Measurements from ENCODE around the gene KLHL29. TPM values are rescaled to one million over a fixed set of nuclear protein-coding genes. Genes with fewer than 3 reads are reported as not detected.

The KLHL29 gene
- total RNA-seq, 5 donors from 2014 or later (not counting 1 experiment from before 2014, with no cell fraction given) = 1.8 to 6.6 (median 2.5) TPM

GRCh38 chr2:23475036-23475435 is 90.1 kb downstream of the KLHL29 start:
- no peaks in the 10 kb centered on the region for H3K4me1 Mint-ChIP-seq
- peaks cover 13 to 16% of the 10 kb centered on the region in 2 donors for H3K27me3 Mint-ChIP-seq
- Histone ChIP-seq H3K27me3 (replicated peaks in 1 of 2; ENCODE audit: control insufficient read depth in 2 of 2, extremely low read depth in 1 of 2, insufficient read depth in 2 of 2, low read length in 1 of 2) (peaks cover 3 to 37% of the 10 kb centered on the region in 2 experiments), H3K36me3 (ENCODE audit: control insufficient read depth in 2 of 2, extremely low read depth in 1 of 2, insufficient read depth in 1 of 2, low read length in 1 of 2) (no peaks in the 10 kb centered on the region), H3K4me1 (ENCODE audit: control insufficient read depth in 1 of 2, extremely low read depth in 1 of 2, insufficient read depth in 2 of 2, low read length in 2 of 2) (no peaks in the 10 kb centered on the region), H3K27ac (ENCODE audit: low read length) (no peak overlapping the region), H3K9me3 (no peaks in the 10 kb centered on the region), H3K4me3 (ENCODE audit: control insufficient read depth in 1 of 2, extremely low read depth in 1 of 2, low read length in 1 of 2) (no peak overlapping the region)
- CTCF ChIA-PET = no interaction called here
- no peak overlapping the region for H3K27ac Mint-ChIP-seq
- H3K36me3 Mint-ChIP-seq = no peaks in the 10 kb centered on the region
- POLR2A ChIA-PET = no interaction called here
- DNase-seq = no peak
- no CpG with 5 or more reads among the region's 4 CpGs for WGBS (ENCODE audit: insufficient coverage)
- no peak overlapping the region for H3K4me3 Mint-ChIP-seq
- no peaks in the 10 kb centered on the region for H3K9me3 Mint-ChIP-seq
- no peak for ATAC-seq (replicated peaks in 1 of 4)

GRCh38 chr2:23475473-23475872 is 90.5 kb downstream of the KLHL29 start:
- no peak overlapping the region for H3K4me3 ChIP-seq (ENCODE audit: control insufficient read depth in 1 of 2, extremely low read depth in 1 of 2, low read length in 1 of 2)
- Mint-ChIP-seq H3K36me3 (no peaks in the 10 kb centered on the region), H3K9me3 (no peaks in the 10 kb centered on the region), H3K27me3 (peaks cover 13 to 16% of the 10 kb centered on the region in 2 donors), H3K4me3 (no peak overlapping the region), H3K27ac (no peak overlapping the region), H3K4me1 (no peaks in the 10 kb centered on the region)
- CTCF ChIA-PET = no interaction called here
- no peaks in the 10 kb centered on the region for H3K9me3 ChIP-seq
- 72% methylated on average over 7 of the region's 11 CpGs for WGBS (ENCODE audit: insufficient coverage)
- H3K27ac ChIP-seq (ENCODE audit: low read length) = no peak overlapping the region
- POLR2A ChIA-PET = no interaction called here
- ATAC-seq (replicated peaks in 1 of 4) (no peak), DNase-seq (peak in 1 of 35 experiments; percentile 8)
- H3K27me3 ChIP-seq (replicated peaks in 1 of 2; ENCODE audit: control insufficient read depth in 2 of 2, extremely low read depth in 1 of 2, insufficient read depth in 2 of 2, low read length in 1 of 2) = peaks cover 3 to 35% of the 10 kb centered on the region in 2 experiments
- no peaks in the 10 kb centered on the region for H3K4me1 ChIP-seq (ENCODE audit: control insufficient read depth in 1 of 2, extremely low read depth in 1 of 2, insufficient read depth in 2 of 2, low read length in 2 of 2)
- no peaks in the 10 kb centered on the region for H3K36me3 ChIP-seq (ENCODE audit: control insufficient read depth in 2 of 2, extremely low read depth in 1 of 2, insufficient read depth in 1 of 2, low read length in 1 of 2)

GRCh38 chr2:23476786-23477185 is 91.8 kb downstream of the KLHL29 start:
- no peaks in the 10 kb centered on the region for H3K36me3 ChIP-seq (ENCODE audit: control insufficient read depth in 2 of 2, extremely low read depth in 1 of 2, insufficient read depth in 1 of 2, low read length in 1 of 2)
- ATAC-seq (replicated peaks in 1 of 4) (no peak), DNase-seq (no peak)
- H3K9me3 ChIP-seq = no peaks in the 10 kb centered on the region
- peaks cover 10 to 16% of the 10 kb centered on the region in 2 donors for H3K27me3 Mint-ChIP-seq
- no peaks in the 10 kb centered on the region for H3K9me3 Mint-ChIP-seq
- H3K4me1 Mint-ChIP-seq = no peaks in the 10 kb centered on the region
- CTCF ChIA-PET = no interaction called here
- H3K27me3 ChIP-seq (replicated peaks in 1 of 2; ENCODE audit: control insufficient read depth in 2 of 2, extremely low read depth in 1 of 2, insufficient read depth in 2 of 2, low read length in 1 of 2) = peaks cover 3 to 29% of the 10 kb centered on the region in 2 experiments
- H3K36me3 Mint-ChIP-seq = no peaks in the 10 kb centered on the region
- H3K4me3 ChIP-seq (ENCODE audit: control insufficient read depth in 1 of 2, extremely low read depth in 1 of 2, low read length in 1 of 2) = no peak overlapping the region
- H3K4me3 Mint-ChIP-seq = no peak overlapping the region
- 60% methylated on average over 6 of the region's 7 CpGs for WGBS (ENCODE audit: insufficient coverage)
- H3K27ac ChIP-seq (ENCODE audit: low read length) = no peak overlapping the region
- POLR2A ChIA-PET = interaction anchor here in 1 of 2 donors (0.7 kb wide), 1 partner anchor 17 kb away, joined by 3 read pairs; no protein-coding TSS in a partner anchor
- H3K4me1 ChIP-seq (ENCODE audit: control insufficient read depth in 1 of 2, extremely low read depth in 1 of 2, insufficient read depth in 2 of 2, low read length in 2 of 2) = no peaks in the 10 kb centered on the region
- no peak overlapping the region for H3K27ac Mint-ChIP-seq

GRCh38 chr2:23477392-23477791 is 92.4 kb downstream of the KLHL29 start:
- H3K9me3 ChIP-seq = no peaks in the 10 kb centered on the region
- DNase-seq = no peak
- peaks cover 3 to 33% of the 10 kb centered on the region in 2 experiments for H3K27me3 ChIP-seq (replicated peaks in 1 of 2; ENCODE audit: control insufficient read depth in 2 of 2, extremely low read depth in 1 of 2, insufficient read depth in 2 of 2, low read length in 1 of 2)
- H3K4me3 ChIP-seq (ENCODE audit: control insufficient read depth in 1 of 2, extremely low read depth in 1 of 2, low read length in 1 of 2) = no peak overlapping the region
- POLR2A ChIA-PET = no interaction called here
- Mint-ChIP-seq H3K4me3 (no peak overlapping the region), H3K4me1 (no peaks in the 10 kb centered on the region), H3K9me3 (no peaks in the 10 kb centered on the region), H3K27ac (no peak overlapping the region), H3K27me3 (peaks cover 10 to 13% of the 10 kb centered on the region in 2 donors), H3K36me3 (no peaks in the 10 kb centered on the region)
- no peaks in the 10 kb centered on the region for H3K4me1 ChIP-seq (ENCODE audit: control insufficient read depth in 1 of 2, extremely low read depth in 1 of 2, insufficient read depth in 2 of 2, low read length in 2 of 2)
- CTCF ChIA-PET = no interaction called here
- no peaks in the 10 kb centered on the region for H3K36me3 ChIP-seq (ENCODE audit: control insufficient read depth in 2 of 2, extremely low read depth in 1 of 2, insufficient read depth in 1 of 2, low read length in 1 of 2)
- H3K27ac ChIP-seq (ENCODE audit: low read length) = no peak overlapping the region
- WGBS (ENCODE audit: insufficient coverage) = 80% methylated on average over 6 of the region's 11 CpGs
- no peak for ATAC-seq (replicated peaks in 1 of 4)

GRCh38 chr2:23478087-23478932 is 93.3 kb downstream of the KLHL29 start:
- Mint-ChIP-seq H3K27ac (no peak overlapping the region), H3K9me3 (no peaks in the 10 kb centered on the region), H3K36me3 (no peaks in the 10 kb centered on the region), H3K4me1 (no peaks in the 10 kb centered on the region), H3K27me3 (peaks cover 10 to 13% of the 10 kb centered on the region in 2 donors), H3K4me3 (no peak overlapping the region)
- WGBS (ENCODE audit: insufficient coverage) = 72% methylated on average over 16 of the region's 17 CpGs
- ATAC-seq (replicated peaks in 1 of 4) = no peak
- Histone ChIP-seq H3K27me3 (replicated peaks in 1 of 2; ENCODE audit: control insufficient read depth in 2 of 2, extremely low read depth in 1 of 2, insufficient read depth in 2 of 2, low read length in 1 of 2) (peaks cover 3 to 29% of the 10 kb centered on the region in 2 experiments), H3K4me3 (ENCODE audit: control insufficient read depth in 1 of 2, extremely low read depth in 1 of 2, low read length in 1 of 2) (no peak overlapping the region), H3K4me1 (ENCODE audit: control insufficient read depth in 1 of 2, extremely low read depth in 1 of 2, insufficient read depth in 2 of 2, low read length in 2 of 2) (no peaks in the 10 kb centered on the region), H3K36me3 (ENCODE audit: control insufficient read depth in 2 of 2, extremely low read depth in 1 of 2, insufficient read depth in 1 of 2, low read length in 1 of 2) (no peaks in the 10 kb centered on the region), H3K27ac (ENCODE audit: low read length) (no peak overlapping the region), H3K9me3 (no peaks in the 10 kb centered on the region)
- POLR2A ChIA-PET = no interaction called here
- DNase-seq = no peak
- CTCF ChIA-PET = no interaction called here

- H3K4me1 ChIP-seq (ENCODE audit: control insufficient read depth in 1 of 2, extremely low read depth in 1 of 2, insufficient read depth in 2 of 2, low read length in 2 of 2) = no peaks in the 10 kb centered on the region
- no peak for ATAC-seq (replicated peaks in 1 of 4)
- CTCF ChIA-PET = no interaction called here
- H3K36me3 ChIP-seq (ENCODE audit: control insufficient read depth in 2 of 2, extremely low read depth in 1 of 2, insufficient read depth in 1 of 2, low read length in 1 of 2) = no peaks in the 10 kb centered on the region
- Mint-ChIP-seq H3K4me1 (no peaks in the 10 kb centered on the region), H3K27ac (no peak overlapping the region), H3K9me3 (no peaks in the 10 kb centered on the region), H3K36me3 (no peaks in the 10 kb centered on the region), H3K4me3 (no peak overlapping the region), H3K27me3 (peaks cover 10 to 12% of the 10 kb centered on the region in 2 donors)
- POLR2A ChIA-PET = no interaction called here
- no peak overlapping the region for H3K4me3 ChIP-seq (ENCODE audit: control insufficient read depth in 1 of 2, extremely low read depth in 1 of 2, low read length in 1 of 2)
- no peaks in the 10 kb centered on the region for H3K9me3 ChIP-seq
- H3K27ac ChIP-seq (ENCODE audit: low read length) = no peak overlapping the region
- peaks cover 3 to 33% of the 10 kb centered on the region in 2 experiments for H3K27me3 ChIP-seq (replicated peaks in 1 of 2; ENCODE audit: control insufficient read depth in 2 of 2, extremely low read depth in 1 of 2, insufficient read depth in 2 of 2, low read length in 1 of 2)
- WGBS (ENCODE audit: insufficient coverage) = 59% methylated on average over 20 of the region's 20 CpGs
- no peak for DNase-seq
Observed at GRCh38 chr2:23478933-23479683, 94.1 kb downstream of the KLHL29 start.
